Osteoblast (primary cell): Measurements from ENCODE around the gene PLEKHH3. TPM values are rescaled to one million over a fixed set of nuclear protein-coding genes. Genes with fewer than 3 reads are reported as not detected.

Experiments
- DNase-seq: peaks from one replicate; pipeline ENCODE4 v3.0.0; 2011; ENCODE audit warnings: low spot score, mixed read lengths; ENCODE audit not compliant: insufficient read length; ENCODE audit errors: missing footprints
- H2AFZ ChIP-seq: 2 replicates; pipeline ENCODE4 v1.6.0; 2011; ENCODE audit warnings: mild to moderate bottlenecking, low read length
- H3K27ac ChIP-seq: 2 replicates; pipeline ENCODE4 v1.5.1; 2011; ENCODE audit warnings: mild to moderate bottlenecking, low read depth, low read length, moderate library complexity
- H3K27me3 ChIP-seq: 2 replicates; pipeline ENCODE4 v1.6.0; 2012; ENCODE audit warnings: mild to moderate bottlenecking, control low read depth, inconsistent platforms, low read length, moderate library complexity; ENCODE audit not compliant: insufficient read depth
- H3K36me3 ChIP-seq: 2 replicates; pipeline ENCODE4 v1.5.1; 2011; ENCODE audit warnings: mild to moderate bottlenecking, low read length, control low read depth, moderate library complexity; ENCODE audit not compliant: insufficient read depth
- H3K4me1 ChIP-seq: 2 replicates; pipeline ENCODE4 v1.5.1; 2011; ENCODE audit warnings: mild to moderate bottlenecking, low read length, control low read depth, moderate library complexity; ENCODE audit not compliant: insufficient read depth
- H3K4me2 ChIP-seq: 2 replicates; pipeline ENCODE4 v1.6.0; 2011; ENCODE audit warnings: mild to moderate bottlenecking, low read length; ENCODE audit not compliant: insufficient read depth
- H3K4me3 ChIP-seq: fragments of 200-600 bp; sonication (generic); 3 replicates; pipeline ENCODE4 v1.5.1; 2012; ENCODE audit warnings: mild to moderate bottlenecking, low read length, inconsistent platforms; ENCODE audit not compliant: insufficient read depth
- H3K79me2 ChIP-seq: 2 replicates; pipeline ENCODE4 v1.6.0; 2012; ENCODE audit warnings: mild to moderate bottlenecking, low read length, control low read depth, inconsistent platforms; ENCODE audit not compliant: insufficient read depth
- H3K9me3 ChIP-seq: 2 replicates; pipeline ENCODE4 v1.5.1; 2011; ENCODE audit warnings: low read depth, low read length, control low read depth
- H4K20me1 ChIP-seq: 2 replicates; pipeline ENCODE4 v1.6.0; 2012; ENCODE audit warnings: mild to moderate bottlenecking, low read length, control low read depth; ENCODE audit not compliant: insufficient read depth
- CTCF ChIP-seq: IDR thresholded peaks from 2 replicates; pipeline ENCODE4 v1.5.1; 2011; ENCODE audit warnings: mild to moderate bottlenecking, low read depth, low read length, moderate library complexity; ENCODE audit errors: extremely low read depth
- total RNA-seq: library from RNA; depleted of rRNA; stranded (reverse); fragments of >200 nt; gene quantifications from 2 replicates; pipeline ENCODE4 v1.2.3, GENCODE V29; 2012

PLEKHH3 gene
- total RNA-seq, 1 donor, result 19.9 TPM

- no peak for TF ChIP-seq CTCF
- peaks cover 5% of the 10 kb centered on the region for H3K36me3 ChIP-seq
- peak overlapping the region; percentile 38 for H3K27ac ChIP-seq
- peak overlapping the region; percentile 85 for H2AFZ ChIP-seq
- no peaks in the 10 kb centered on the region for H3K79me2 ChIP-seq
- peak overlapping the region; percentile 82 for H3K4me3 ChIP-seq
- peaks cover 37% of the 10 kb centered on the region for H3K4me1 ChIP-seq
- DNase-seq, result peak; percentile 99
- no peaks in the 10 kb centered on the region for H3K27me3 ChIP-seq
- peak overlapping the region; percentile 89 for H3K4me2 ChIP-seq
- H4K20me1 ChIP-seq, result peaks cover 8% of the 10 kb centered on the region
- H3K9me3 ChIP-seq, result no peaks in the 10 kb centered on the region
Observed at GRCh38 chr17:42682722-42683403, 6.1 kb upstream of the PLEKHH3 start.

- no peak for TF ChIP-seq CTCF
- Histone ChIP-seq H3K79me2 (no peaks in the 10 kb centered on the region), H3K27me3 (no peaks in the 10 kb centered on the region), H3K4me1 (peaks cover 44% of the 10 kb centered on the region), H3K4me3 (peak within 1 kb of the TSS; percentile 82), H3K9me3 (no peaks in the 10 kb centered on the region), H2AFZ (peak within 1 kb of the TSS; percentile 85), H3K4me2 (peak within 1 kb of the TSS; percentile 89), H4K20me1 (peaks cover 8% of the 10 kb centered on the region), H3K27ac (peak within 1 kb of the TSS; percentile 38), H3K36me3 (peaks cover 5% of the 10 kb centered on the region)
- DNase-seq, result peak; percentile 99
Observed at GRCh38 chr17:42681976-42682721, 5.4 kb upstream of the PLEKHH3 start, which contains the start of gene CNTNAP1. Gene CNTNAP1, plus strand, starts transcription at chr17:42682531. Its CDS starts 299 bp downstream, at chr17:42682830.

DNA sequence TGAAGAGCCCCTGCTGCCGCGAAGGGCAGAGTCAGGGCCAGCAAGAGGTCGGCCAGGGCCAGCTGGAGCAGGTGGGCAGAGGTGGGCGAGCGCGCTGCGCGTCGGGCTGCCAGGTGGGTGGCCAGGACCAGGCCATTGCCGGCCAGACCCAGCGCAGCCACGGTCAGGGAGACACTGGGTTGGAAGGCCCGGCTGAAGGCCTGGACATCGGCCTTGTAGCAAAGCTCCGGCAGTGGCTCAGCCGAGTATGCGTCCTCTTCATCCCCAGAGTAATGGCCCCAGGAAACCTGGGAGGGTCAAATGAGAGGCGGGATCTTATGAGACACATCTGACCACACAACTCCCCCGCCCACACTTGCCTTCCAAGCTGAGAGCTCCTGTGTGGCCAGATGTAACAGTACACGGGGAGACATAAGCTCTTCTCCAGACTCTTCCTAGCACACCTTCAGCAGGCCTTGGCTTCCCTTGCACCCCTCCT is 3.6 kb upstream of the PLEKHH3 start:
- Histone ChIP-seq H3K36me3 (peaks cover 5% of the 10 kb centered on the region), H4K20me1 (peaks cover 19% of the 10 kb centered on the region), H3K79me2 (peaks cover 14% of the 10 kb centered on the region), H3K4me2 (peak overlapping the region; percentile 83), H3K9me3 (no peaks in the 10 kb centered on the region), H3K4me1 (peaks cover 44% of the 10 kb centered on the region), H3K27ac (peak overlapping the region; percentile 80), H3K27me3 (no peaks in the 10 kb centered on the region), H3K4me3 (peak overlapping the region; percentile 68), H2AFZ (peak overlapping the region; percentile 92)
- peak; percentile 79 for DNase-seq
- no peak for TF ChIP-seq CTCF
